Activated naive CD4-positive, alpha-beta T cell treated with anti-CD3 and anti-CD28 coated beads, Interleukin-2, amount 50 U/mL, for 24 hours (primary cell): ENCODE data around the gene VTI1B.
A peak's percentile ranks its signal among the peaks of the same experiment; 100 is the strongest.

Experiments
- H3K27ac Mint-ChIP-seq: one replicate; pipeline ENCODE4 v1.8.0; 2021; ENCODE audit warnings: mild to moderate bottlenecking, mixed read lengths
- H3K27me3 Mint-ChIP-seq: one replicate; pipeline ENCODE4 v1.8.0; 2021; ENCODE audit warnings: mixed read lengths
- H3K36me3 Mint-ChIP-seq: one replicate; pipeline ENCODE4 v1.8.0; 2021; ENCODE audit warnings: mixed read lengths
- H3K4me1 Mint-ChIP-seq: one replicate; pipeline ENCODE4 v1.8.0; 2021; ENCODE audit warnings: mixed read lengths
- H3K4me3 Mint-ChIP-seq: one replicate; pipeline ENCODE4 v1.8.0; 2021; ENCODE audit warnings: mild to moderate bottlenecking, mixed read lengths
- H3K9me3 Mint-ChIP-seq: one replicate; pipeline ENCODE4 v1.8.0; 2021; ENCODE audit warnings: mixed read lengths

VTI1B gene

GRCh38 chr14:67695394-67695949, 21.0 kb upstream of the VTI1B start, which contains the start of gene RDH11:
RDH11 (minus strand) TSS chr14:67695764; CDS start chr14:67695703, 61 bp downstream.
- peak within 1 kb of the TSS; percentile 94 for H3K4me3 Mint-ChIP-seq
- H3K9me3 Mint-ChIP-seq = no peaks in the 10 kb centered on the region
- peaks cover 37% of the 10 kb centered on the region for H3K4me1 Mint-ChIP-seq
- H3K27ac Mint-ChIP-seq = peak within 1 kb of the TSS; percentile 93
- H3K36me3 Mint-ChIP-seq = peaks cover 3% of the 10 kb centered on the region
- H3K27me3 Mint-ChIP-seq = no peaks in the 10 kb centered on the region

GRCh38 chr14:67694791-67695393, 20.5 kb upstream of the VTI1B start:
- H3K36me3 Mint-ChIP-seq = peaks cover 3% of the 10 kb centered on the region
- peaks cover 37% of the 10 kb centered on the region for H3K4me1 Mint-ChIP-seq
- H3K27ac Mint-ChIP-seq = peak overlapping the region; percentile 93
- no peaks in the 10 kb centered on the region for H3K9me3 Mint-ChIP-seq
- no peaks in the 10 kb centered on the region for H3K27me3 Mint-ChIP-seq
- peak overlapping the region; percentile 94 for H3K4me3 Mint-ChIP-seq

- H3K9me3 Mint-ChIP-seq = no peaks in the 10 kb centered on the region
- no peak overlapping the region for H3K4me3 Mint-ChIP-seq
- peaks cover 12% of the 10 kb centered on the region for H3K36me3 Mint-ChIP-seq
- no peaks in the 10 kb centered on the region for H3K27me3 Mint-ChIP-seq
- peaks cover 36% of the 10 kb centered on the region for H3K4me1 Mint-ChIP-seq
- H3K27ac Mint-ChIP-seq = no peak overlapping the region
These were observed 15.6 kb upstream of the VTI1B start for GRCh38 chr14:67690011-67690410.

GRCh38 chr14:67683842-67684241, 9.4 kb upstream of the VTI1B start:
- Mint-ChIP-seq H3K9me3 (no peaks in the 10 kb centered on the region), H3K27ac (peak overlapping the region; percentile 59), H3K27me3 (no peaks in the 10 kb centered on the region), H3K4me3 (no peak overlapping the region), H3K4me1 (peaks cover 20% of the 10 kb centered on the region), H3K36me3 (peaks cover 12% of the 10 kb centered on the region)

- no peak overlapping the region for H3K4me3 Mint-ChIP-seq
- H3K36me3 Mint-ChIP-seq = peaks cover 5% of the 10 kb centered on the region
- no peak overlapping the region for H3K27ac Mint-ChIP-seq
- peaks cover 27% of the 10 kb centered on the region for H3K4me1 Mint-ChIP-seq
- H3K27me3 Mint-ChIP-seq = no peaks in the 10 kb centered on the region
- no peaks in the 10 kb centered on the region for H3K9me3 Mint-ChIP-seq
These were observed 6.5 kb upstream of the VTI1B start for GRCh38 chr14:67680941-67681340.

GRCh38 chr14:67680121-67680602, 5.7 kb upstream of the VTI1B start:
- Mint-ChIP-seq H3K27ac (no peak overlapping the region), H3K36me3 (peaks cover 5% of the 10 kb centered on the region), H3K4me1 (peaks cover 33% of the 10 kb centered on the region), H3K4me3 (no peak overlapping the region), H3K9me3 (no peaks in the 10 kb centered on the region), H3K27me3 (no peaks in the 10 kb centered on the region)

GRCh38 chr14:67679006-67679405, 4.6 kb upstream of the VTI1B start:
- Mint-ChIP-seq H3K27ac (no peak overlapping the region), H3K9me3 (no peaks in the 10 kb centered on the region), H3K4me1 (peaks cover 30% of the 10 kb centered on the region), H3K4me3 (no peak overlapping the region), H3K36me3 (peaks cover 4% of the 10 kb centered on the region), H3K27me3 (no peaks in the 10 kb centered on the region)

GRCh38 chr14:67675219-67675582, 769 bp upstream of the VTI1B start:
- Mint-ChIP-seq H3K4me3 (peak overlapping the region; percentile 96), H3K4me1 (peaks cover 51% of the 10 kb centered on the region), H3K27ac (peak overlapping the region; percentile 90), H3K27me3 (no peaks in the 10 kb centered on the region), H3K36me3 (no peaks in the 10 kb centered on the region), H3K9me3 (no peaks in the 10 kb centered on the region)

GRCh38 chr14:67674139-67674479, 323 bp downstream of the VTI1B start:
- Mint-ChIP-seq H3K27ac (peak overlapping the region; percentile 96), H3K4me1 (peaks cover 61% of the 10 kb centered on the region), H3K4me3 (peak overlapping the region; percentile 96), H3K36me3 (no peaks in the 10 kb centered on the region), H3K9me3 (no peaks in the 10 kb centered on the region), H3K27me3 (no peaks in the 10 kb centered on the region)

GRCh38 chr14:67673451-67673850, 981 bp downstream of the VTI1B start:
- H3K27ac Mint-ChIP-seq = no peak overlapping the region
- H3K9me3 Mint-ChIP-seq = no peaks in the 10 kb centered on the region
- H3K4me3 Mint-ChIP-seq = peak overlapping the region; percentile 96
- no peaks in the 10 kb centered on the region for H3K27me3 Mint-ChIP-seq
- peaks cover 68% of the 10 kb centered on the region for H3K4me1 Mint-ChIP-seq
- H3K36me3 Mint-ChIP-seq = no peaks in the 10 kb centered on the region

GRCh38 chr14:67668559-67668958, 5.9 kb downstream of the VTI1B start:
- Mint-ChIP-seq H3K36me3 (peaks cover 1% of the 10 kb centered on the region), H3K27me3 (no peaks in the 10 kb centered on the region), H3K9me3 (no peaks in the 10 kb centered on the region), H3K4me3 (no peak overlapping the region), H3K27ac (no peak overlapping the region), H3K4me1 (peaks cover 82% of the 10 kb centered on the region)

- H3K4me1 Mint-ChIP-seq = peaks cover 70% of the 10 kb centered on the region
- H3K27ac Mint-ChIP-seq = peak overlapping the region; percentile 66
- no peaks in the 10 kb centered on the region for H3K9me3 Mint-ChIP-seq
- peaks cover 1% of the 10 kb centered on the region for H3K36me3 Mint-ChIP-seq
- no peak overlapping the region for H3K4me3 Mint-ChIP-seq
- H3K27me3 Mint-ChIP-seq = no peaks in the 10 kb centered on the region
These were observed 7.5 kb downstream of the VTI1B start for GRCh38 chr14:67666750-67667449.

GRCh38 chr14:67665868-67666267, 8.6 kb downstream of the VTI1B start:
- Mint-ChIP-seq H3K27ac (no peak overlapping the region), H3K36me3 (peaks cover 1% of the 10 kb centered on the region), H3K27me3 (no peaks in the 10 kb centered on the region), H3K9me3 (no peaks in the 10 kb centered on the region), H3K4me3 (no peak overlapping the region), H3K4me1 (peaks cover 63% of the 10 kb centered on the region)

- Mint-ChIP-seq H3K4me1 (peaks cover 42% of the 10 kb centered on the region), H3K36me3 (peaks cover 2% of the 10 kb centered on the region), H3K4me3 (no peak overlapping the region), H3K27me3 (no peaks in the 10 kb centered on the region), H3K27ac (no peak overlapping the region), H3K9me3 (no peaks in the 10 kb centered on the region)
These were observed 10.8 kb downstream of the VTI1B start for GRCh38 chr14:67663633-67664032.

GRCh38 chr14:67653651-67654280, 20.7 kb downstream of the VTI1B start:
- Mint-ChIP-seq H3K4me3 (no peak overlapping the region), H3K4me1 (no peaks in the 10 kb centered on the region), H3K9me3 (no peaks in the 10 kb centered on the region), H3K36me3 (peaks cover 6% of the 10 kb centered on the region), H3K27ac (no peak overlapping the region), H3K27me3 (no peaks in the 10 kb centered on the region)

GRCh38 chr14:67652189-67652588, 22.2 kb downstream of the VTI1B start:
- Mint-ChIP-seq H3K4me3 (no peak overlapping the region), H3K4me1 (no peaks in the 10 kb centered on the region), H3K27ac (no peak overlapping the region), H3K27me3 (no peaks in the 10 kb centered on the region), H3K36me3 (peaks cover 3% of the 10 kb centered on the region), H3K9me3 (no peaks in the 10 kb centered on the region)
